Peyer's patch (tissue), 4 donors: Measurements from ENCODE around the gene MADCAM1.

Experiments used
- POLR2A ChIP-seq, 2 donors: fragments of 450-650 bp; IDR thresholded peaks; one replicate each; pipeline ENCODE4 v1.5.1; 2017; ENCODE audit warnings: antibody characterized with exemption in 2 of 2, mild to moderate bottlenecking in 2 of 2, moderate library complexity in 2 of 2
- TF ChIP-seq, protein P1 (sequence below), 6 experiments: fragments of 450-650 bp in 4 of 6; fragments of 200-600 bp in 2 of 6; sonication (generic) in 1 of 6; IDR thresholded peaks; one replicate each; pipeline ENCODE4 v1.5.1; 2017 to 2019; ENCODE audit warnings: antibody characterized with exemption in 6 of 6, mild to moderate bottlenecking in 3 of 6, moderate library complexity in 1 of 6

DNA sequence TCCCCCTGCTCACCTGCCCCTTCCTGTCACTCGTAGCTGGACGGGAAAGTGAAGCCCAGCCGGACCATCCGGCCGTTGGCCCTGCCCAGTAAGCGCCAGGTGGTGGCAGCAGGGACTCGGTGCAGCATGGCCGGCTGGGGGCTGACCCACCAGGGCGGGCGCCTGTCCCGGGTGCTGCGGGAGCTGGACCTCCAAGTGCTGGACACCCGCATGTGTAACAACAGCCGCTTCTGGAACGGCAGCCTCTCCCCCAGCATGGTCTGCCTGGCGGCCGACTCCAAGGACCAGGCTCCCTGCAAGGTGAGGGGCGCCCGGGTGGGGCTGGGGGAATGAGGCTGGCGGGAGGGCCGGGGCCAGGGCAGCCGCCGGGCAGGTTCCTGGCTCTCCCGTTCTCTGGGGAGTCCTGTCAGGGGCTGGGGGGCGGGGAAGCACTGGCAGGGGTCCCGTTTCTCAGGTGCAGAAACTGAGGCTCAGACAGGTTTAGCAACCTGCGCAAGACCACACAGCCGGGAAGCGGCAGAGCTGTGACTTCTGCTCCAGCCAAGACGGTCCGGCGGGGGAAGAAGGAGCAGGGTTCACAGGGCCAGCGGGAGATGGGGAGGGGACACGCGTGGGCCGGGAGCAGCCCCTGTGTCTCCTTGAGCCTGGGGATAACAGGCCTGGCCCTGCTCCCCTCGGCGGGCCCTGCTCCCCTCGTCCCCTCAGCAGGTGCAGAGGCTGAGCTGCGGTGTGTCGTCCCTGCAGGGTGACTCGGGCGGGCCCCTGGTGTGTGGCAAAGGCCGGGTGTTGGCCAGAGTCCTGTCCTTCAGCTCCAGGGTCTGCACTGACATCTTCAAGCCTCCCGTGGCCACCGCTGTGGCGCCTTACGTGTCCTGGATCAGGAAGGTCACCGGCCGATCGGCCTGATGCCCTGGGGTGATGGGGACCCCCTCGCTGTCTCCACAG is 52.9 kb downstream of the MADCAM1 start:
- TF ChIP-seq, protein P1, sequence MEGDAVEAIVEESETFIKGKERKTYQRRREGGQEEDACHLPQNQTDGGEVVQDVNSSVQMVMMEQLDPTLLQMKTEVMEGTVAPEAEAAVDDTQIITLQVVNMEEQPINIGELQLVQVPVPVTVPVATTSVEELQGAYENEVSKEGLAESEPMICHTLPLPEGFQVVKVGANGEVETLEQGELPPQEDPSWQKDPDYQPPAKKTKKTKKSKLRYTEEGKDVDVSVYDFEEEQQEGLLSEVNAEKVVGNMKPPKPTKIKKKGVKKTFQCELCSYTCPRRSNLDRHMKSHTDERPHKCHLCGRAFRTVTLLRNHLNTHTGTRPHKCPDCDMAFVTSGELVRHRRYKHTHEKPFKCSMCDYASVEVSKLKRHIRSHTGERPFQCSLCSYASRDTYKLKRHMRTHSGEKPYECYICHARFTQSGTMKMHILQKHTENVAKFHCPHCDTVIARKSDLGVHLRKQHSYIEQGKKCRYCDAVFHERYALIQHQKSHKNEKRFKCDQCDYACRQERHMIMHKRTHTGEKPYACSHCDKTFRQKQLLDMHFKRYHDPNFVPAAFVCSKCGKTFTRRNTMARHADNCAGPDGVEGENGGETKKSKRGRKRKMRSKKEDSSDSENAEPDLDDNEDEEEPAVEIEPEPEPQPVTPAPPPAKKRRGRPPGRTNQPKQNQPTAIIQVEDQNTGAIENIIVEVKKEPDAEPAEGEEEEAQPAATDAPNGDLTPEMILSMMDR (IDR thresholded peaks at IDR 0.05) = no peak
- TF ChIP-seq POLR2A (IDR thresholded peaks at IDR 0.05) = no peak
